Kidney (tissue), 22 donors: ENCODE measurements around the gene HLA-A. TPM values are rescaled to one million over a fixed set of nuclear protein-coding genes. Genes with fewer than 3 reads are reported as not detected.
A peak's percentile ranks its signal among the peaks of the same experiment; 100 is the strongest.

Experiments used
- DNase-seq, 5 donors: peaks; one replicate each; pipeline ENCODE4 v3.0.0-alpha.2; 2013 to 2020
- FAIRE-seq: peaks from 2 replicates; lab custom pipeline; 2012; peaks lifted over from hg19 to GRCh38; lab: Jason Lieb, UNC
- H3K27ac ChIP-seq, 2 donors: one replicate each; pipeline ENCODE4 v1.7.0; 2013; ENCODE audit warnings: low read depth in 2 of 2, low read length in 2 of 2, inconsistent platforms in 1 of 2
- H3K27me3 ChIP-seq: one replicate; pipeline ENCODE4 v1.7.1; 2013; ENCODE audit warnings: low read length, inconsistent platforms; ENCODE audit not compliant: control insufficient read depth, insufficient read depth
- H3K36me3 ChIP-seq, 3 donors: one replicate each; pipeline versions ENCODE4 v1.7.0 to v1.7.1; 2013; ENCODE audit warnings: low read length in 3 of 3, control low read depth in 1 of 3, inconsistent platforms in 1 of 3; ENCODE audit not compliant: insufficient read depth in 3 of 3, control insufficient read depth in 2 of 3
- H3K4me1 ChIP-seq, 3 donors: one replicate each; pipeline versions ENCODE4 v1.7.0 to v1.7.1; 2013; ENCODE audit warnings: low read length in 3 of 3, inconsistent platforms in 1 of 3, low read depth in 1 of 3; ENCODE audit not compliant: control insufficient read depth in 2 of 3, insufficient read depth in 2 of 3
- H3K4me3 ChIP-seq, 3 donors: one replicate each; pipeline versions ENCODE4 v1.7.0 to v1.8.1; 2013; ENCODE audit warnings: low read length in 3 of 3, control low read depth in 1 of 3, inconsistent platforms in 1 of 3
- H3K9ac ChIP-seq, 3 donors: one replicate each; pipeline versions ENCODE4 v1.7.0 to v1.7.1; 2013; ENCODE audit warnings: low read length in 3 of 3, control low read depth in 1 of 3, inconsistent platforms in 1 of 3
- H3K9me3 ChIP-seq, 3 donors: one replicate each; pipeline versions ENCODE4 v1.7.0 to v1.7.1; 2013; ENCODE audit warnings: low read length in 3 of 3, control low read depth in 1 of 3, inconsistent platforms in 1 of 3; ENCODE audit not compliant: control insufficient read depth in 2 of 3, insufficient read depth in 1 of 3
- intact Hi-C: fragments of 100-400 bp; cut with DNase I; formaldehyde crosslinking; loops from one replicate; pipeline ENCODE4 v1.11.1; 2022
- long read RNA-seq, 10 donors: library from polyadenylated mRNA in 1 of 10; unstranded in 1 of 10; transcript quantifications; one replicate each; pipeline ENCODE4 v2.0.0 and lab custom pipeline, GENCODE V29; 2021 to 2026
- polyA plus RNA-seq: library from polyadenylated mRNA; stranded (reverse); fragments of 350-450 nt; fragmentation: Illumina TruSeq; extraction: RNeasy Lipid Tissue Mini Kit (QIAGEN cat#74804); gene quantifications from one replicate; pipeline ENCODE4 v1.2.3, GENCODE V29; 2014; ENCODE audit warnings: low read depth, low replicate concordance; ENCODE audit not compliant: insufficient read depth
- total RNA-seq: library from RNA; stranded (reverse); fragmentation: NEBNext Ultra II Directional; extraction: Animal tissue kit (Norgen Biotek cat#: 25700); gene quantifications from one replicate; pipeline ENCODE4 v1.2.1, GENCODE V29; 2021
- TF ChIP-seq, protein P1 (sequence below): IDR thresholded peaks from 3 replicates; pipeline ENCODE4 v1.5.1; 2012; ENCODE audit warnings: mild to moderate bottlenecking, moderate library complexity, borderline replicate concordance; ENCODE audit not compliant: insufficient read depth; ENCODE audit errors: extremely low read depth
- donor health status: control.
- donor health status: control.
- donor health status: control.
- donor health status: control.
- donor health status: control.
- donor health status: DM: yes; HTN: yes; CAD: no.
- donor health status: Normal renal cell carcinoma (clear cell type).

HLA-A gene
- 695 TPM for total RNA-seq
- polyA plus RNA-seq: 1,143 TPM
- long read RNA-seq, donor 1, transcript HLA-A-203 (8 exons, 1,611 nt): major isoform, 41 of 110 reads
- long read RNA-seq, donor 1, partial matches to known transcripts: 56 of 110 reads
- long read RNA-seq, donor 1, other reads (novel, unspliced or antisense): 13 of 110 reads
- long read RNA-seq, donor 2, transcript HLA-A-203 (8 exons, 1,611 nt): major isoform, 47 of 84 reads
- long read RNA-seq, donor 2, partial matches to known transcripts: 37 of 84 reads
- long read RNA-seq, donor 2, other reads (novel, unspliced or antisense): 0 of 84 reads
- long read RNA-seq, donor 3, transcript HLA-A-203 (8 exons, 1,611 nt): major isoform, 97 of 213 reads
- long read RNA-seq, donor 3, partial matches to known transcripts: 82 of 213 reads
- long read RNA-seq, donor 3, other reads (novel, unspliced or antisense): 34 of 213 reads
- long read RNA-seq, donor 4, transcript HLA-A-203 (8 exons, 1,611 nt): major isoform, 37 of 56 reads
- long read RNA-seq, donor 4, partial matches to known transcripts: 11 of 56 reads
- long read RNA-seq, donor 4, other reads (novel, unspliced or antisense): 8 of 56 reads
- long read RNA-seq, donor 5, partial matches to known transcripts: 7 of 10 reads
- long read RNA-seq, donor 5, other reads (novel, unspliced or antisense): 0 of 10 reads
- long read RNA-seq, donor 6, transcript HLA-A-203 (8 exons, 1,611 nt): major isoform, 14 of 14 reads
- long read RNA-seq, donor 6, partial matches to known transcripts: 0 of 14 reads
- long read RNA-seq, donor 6, other reads (novel, unspliced or antisense): 0 of 14 reads
- long read RNA-seq, donor 7, transcript HLA-A-203 (8 exons, 1,611 nt): major isoform, 290 of 700 reads
- long read RNA-seq, donor 7, partial matches to known transcripts: 364 of 700 reads
- long read RNA-seq, donor 7, other reads (novel, unspliced or antisense): 46 of 700 reads
- long read RNA-seq, donor 8, transcript HLA-A-203 (8 exons, 1,611 nt): major isoform, 26 of 62 reads
- long read RNA-seq, donor 8, partial matches to known transcripts: 31 of 62 reads
- long read RNA-seq, donor 8, other reads (novel, unspliced or antisense): 5 of 62 reads
- long read RNA-seq, donor 9, transcript HLA-A-203 (8 exons, 1,611 nt): major isoform, 66 of 113 reads
- long read RNA-seq, donor 9, partial matches to known transcripts: 33 of 113 reads
- long read RNA-seq, donor 9, other reads (novel, unspliced or antisense): 14 of 113 reads
- long read RNA-seq, donor 10, transcript HLA-A-203 (8 exons, 1,611 nt): major isoform, 47 of 85 reads
- long read RNA-seq, donor 10, partial matches to known transcripts: 33 of 85 reads
- long read RNA-seq, donor 10, other reads (novel, unspliced or antisense): 5 of 85 reads

GRCh38 chr6:29942275-29943052 is at the start of gene HLA-A:
TSS of gene HLA-A (plus strand) at chr6:29942532. CDS start at chr6:29942554, 22 bp downstream.
- peak; percentile 85 for FAIRE-seq
- Histone ChIP-seq H3K4me3 (peak within 1 kb of the TSS; percentile 50 to 75 (median 64)), H3K27me3 (no peaks in the 10 kb centered on the region), H3K36me3 (peaks cover 0 to 6% (median 0%) of the 10 kb centered on the region in 3 donors), H3K9me3 (no peaks in the 10 kb centered on the region), H3K27ac (peak within 1 kb of the TSS; percentile 92 to 94), H3K4me1 (peaks cover 0 to 7% (median 5%) of the 10 kb centered on the region in 3 donors), H3K9ac (peak within 1 kb of the TSS; percentile 35 to 90 (median 71))
- TF ChIP-seq, protein P1, sequence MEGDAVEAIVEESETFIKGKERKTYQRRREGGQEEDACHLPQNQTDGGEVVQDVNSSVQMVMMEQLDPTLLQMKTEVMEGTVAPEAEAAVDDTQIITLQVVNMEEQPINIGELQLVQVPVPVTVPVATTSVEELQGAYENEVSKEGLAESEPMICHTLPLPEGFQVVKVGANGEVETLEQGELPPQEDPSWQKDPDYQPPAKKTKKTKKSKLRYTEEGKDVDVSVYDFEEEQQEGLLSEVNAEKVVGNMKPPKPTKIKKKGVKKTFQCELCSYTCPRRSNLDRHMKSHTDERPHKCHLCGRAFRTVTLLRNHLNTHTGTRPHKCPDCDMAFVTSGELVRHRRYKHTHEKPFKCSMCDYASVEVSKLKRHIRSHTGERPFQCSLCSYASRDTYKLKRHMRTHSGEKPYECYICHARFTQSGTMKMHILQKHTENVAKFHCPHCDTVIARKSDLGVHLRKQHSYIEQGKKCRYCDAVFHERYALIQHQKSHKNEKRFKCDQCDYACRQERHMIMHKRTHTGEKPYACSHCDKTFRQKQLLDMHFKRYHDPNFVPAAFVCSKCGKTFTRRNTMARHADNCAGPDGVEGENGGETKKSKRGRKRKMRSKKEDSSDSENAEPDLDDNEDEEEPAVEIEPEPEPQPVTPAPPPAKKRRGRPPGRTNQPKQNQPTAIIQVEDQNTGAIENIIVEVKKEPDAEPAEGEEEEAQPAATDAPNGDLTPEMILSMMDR: no peak
- intact Hi-C loops: no loop called here
- peak; percentile 93 to 98 (median 97) for DNase-seq

GRCh38 chr6:29892696-29893095 is 49.6 kb upstream of the HLA-A start:
- no peaks in the 10 kb centered on the region for H3K27me3 ChIP-seq
- H3K9ac ChIP-seq: no peak overlapping the region
- no peak overlapping the region for H3K4me3 ChIP-seq
- intact Hi-C loops: no loop called here
- H3K4me1 ChIP-seq: peaks cover 0 to 5% (median 0%) of the 10 kb centered on the region in 3 donors
- FAIRE-seq: no peak
- H3K9me3 ChIP-seq: no peaks in the 10 kb centered on the region
- TF ChIP-seq, protein P1: no peak
- DNase-seq: no peak
- H3K27ac ChIP-seq: no peak overlapping the region
- peaks cover 0 to 6% (median 0%) of the 10 kb centered on the region in 3 donors for H3K36me3 ChIP-seq

- no peaks in the 10 kb centered on the region for H3K27me3 ChIP-seq
- intact Hi-C loops: no loop called here
Measured at GRCh38 chr6:29899281-29899680, 43.1 kb upstream of the HLA-A start.

More at GRCh38 chr6:29899281-29899680, 43.1 kb upstream of the HLA-A start:
- Histone ChIP-seq H3K9ac (no peak overlapping the region), H3K4me1 (no peaks in the 10 kb centered on the region), H3K27ac (no peak overlapping the region), H3K9me3 (no peaks in the 10 kb centered on the region), H3K4me3 (no peak overlapping the region), H3K36me3 (no peaks in the 10 kb centered on the region)
- DNase-seq (no peak), FAIRE-seq (no peak)
- TF ChIP-seq, protein P1: no peak
